NCI-H748 treated with DMSO at 0.1 percent for 48 hours (cell line): Measurements from ENCODE around the gene CDC7.
A peak's percentile ranks its signal among the peaks of the same experiment; 100 is the strongest.
"Not testable (repeated sequence)": the region's sequence is repeated elsewhere in the genome, so short reads cannot be mapped to it uniquely, and the experiment has no call there.

Experiments used
- DNase-seq: peaks from one replicate; lab custom pipeline; 2025; lab: John Stamatoyannopoulos, UW

Gene CDC7

GRCh38 chr1:91500756-91501522 lies at the start of gene CDC7:
Gene CDC7 (plus strand): TSS chr1:91500851. CDS start chr1:91501717, 866 bp downstream.
- DNase-seq = peak; percentile 67

- no peak for DNase-seq
Measured at GRCh38 chr1:91454136-91454535, 46.5 kb upstream of the CDC7 start.

DNA sequence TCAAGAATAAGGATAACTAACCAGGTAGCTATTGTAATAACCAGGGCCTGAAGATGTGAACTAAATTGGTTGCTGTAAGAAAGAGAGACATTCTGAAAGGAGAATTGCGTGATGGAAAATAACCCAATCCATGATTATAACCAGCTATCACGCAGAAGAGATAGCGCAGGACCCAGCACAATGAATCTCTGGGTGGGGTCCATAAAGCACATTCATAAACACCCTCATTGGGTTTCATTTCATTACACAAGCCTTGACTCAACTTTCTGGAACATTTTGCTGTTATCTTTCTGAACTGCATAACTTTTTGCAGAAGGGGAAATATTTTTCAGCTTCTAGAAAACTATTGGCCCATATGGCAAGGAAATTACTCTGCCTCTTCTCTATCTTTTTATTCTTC lies 45.3 kb upstream of the CDC7 start:
- DNase-seq = no peak

- DNase-seq = no peak
Measured at GRCh38 chr1:91455896-91456295, 44.8 kb upstream of the CDC7 start.

GRCh38 chr1:91465350-91465749 lies 35.3 kb upstream of the CDC7 start:
- DNase-seq = not testable (repeated sequence)

GRCh38 chr1:91476533-91477217 lies 24.0 kb upstream of the CDC7 start:
- DNase-seq = no peak

- no peak for DNase-seq
Measured at GRCh38 chr1:91487469-91487868, 13.2 kb upstream of the CDC7 start.

GRCh38 chr1:91490501-91490900 lies 10.2 kb upstream of the CDC7 start:
- DNase-seq = no peak

DNA sequence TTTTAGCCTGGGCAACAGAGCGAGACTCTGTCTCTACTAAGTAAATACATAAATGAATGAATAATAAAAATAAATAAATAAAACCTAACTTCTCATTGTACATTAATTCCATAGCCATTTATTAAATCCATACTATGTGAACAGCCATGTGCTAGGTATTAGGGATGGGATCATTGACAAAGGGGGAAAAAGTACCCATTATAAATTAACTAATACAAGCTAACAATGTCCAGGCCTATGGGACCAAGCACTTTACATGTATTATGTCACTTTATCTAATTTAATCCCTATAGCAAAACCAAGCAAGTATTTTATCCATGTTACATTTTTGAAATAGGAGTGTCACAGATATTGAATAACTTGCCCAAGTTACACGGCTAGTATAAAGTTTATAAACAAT lies 2.6 kb upstream of the CDC7 start:
- DNase-seq = no peak

- DNase-seq = no peak
Measured at GRCh38 chr1:91498498-91499245, 2.0 kb upstream of the CDC7 start.

- no peak for DNase-seq
Measured at GRCh38 chr1:91499346-91499745, 1.3 kb upstream of the CDC7 start.

- no peak for DNase-seq
Measured at GRCh38 chr1:91499904-91500755, 521 bp upstream of the CDC7 start.

DNA sequence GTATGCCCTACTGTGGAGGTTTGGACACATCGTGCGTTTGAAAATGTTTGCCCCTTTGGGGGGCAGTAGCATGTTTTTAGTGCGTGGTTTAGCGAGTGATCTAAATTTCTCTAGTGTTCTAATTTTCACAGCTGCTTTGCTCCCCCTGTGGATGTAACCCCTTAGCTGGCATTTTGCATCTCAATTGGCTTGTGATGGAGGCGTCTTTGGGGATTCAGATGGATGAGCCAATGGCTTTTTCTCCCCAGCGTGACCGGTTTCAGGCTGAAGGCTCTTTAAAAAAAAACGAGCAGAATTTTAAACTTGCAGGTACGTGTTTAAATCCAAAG lies 836 bp downstream of the CDC7 start:
- peak; percentile 59 for DNase-seq

DNA sequence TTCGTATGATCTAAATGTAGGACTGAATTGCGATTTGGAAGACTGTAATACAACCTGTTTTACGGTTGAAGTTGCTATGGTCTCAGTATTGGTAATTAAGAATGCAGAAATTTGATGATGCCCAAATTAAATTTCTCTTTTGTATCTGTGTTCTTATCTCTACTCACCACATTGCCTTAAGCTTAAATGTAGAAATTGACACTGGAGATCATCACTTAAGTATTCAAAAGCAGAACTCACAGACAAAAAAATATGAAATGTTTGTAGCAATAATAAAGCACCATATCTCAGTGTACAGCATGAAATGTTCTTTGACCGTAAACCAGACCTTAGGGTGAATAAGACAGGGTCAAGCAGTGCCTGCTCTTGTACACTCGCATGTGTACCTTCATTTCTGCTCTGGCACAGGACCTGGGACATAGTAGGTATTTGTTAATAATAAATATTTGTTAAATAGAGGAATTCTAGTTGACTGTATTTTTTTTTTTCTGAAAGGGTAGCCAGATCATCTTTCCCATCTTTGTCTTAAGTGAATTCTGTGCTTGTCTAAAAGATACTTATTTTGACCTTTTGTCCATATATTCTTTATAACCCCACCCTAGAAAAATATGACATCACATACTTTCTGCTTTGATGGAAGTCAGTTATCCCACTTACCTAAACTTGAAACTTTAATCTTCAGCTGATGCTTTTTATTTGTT lies 1.5 kb downstream of the CDC7 start:
- no peak for DNase-seq

GRCh38 chr1:91502672-91503184 lies 2.1 kb downstream of the CDC7 start:
- peak; percentile 24 for DNase-seq

GRCh38 chr1:91503332-91503900 lies 2.8 kb downstream of the CDC7 start:
- DNase-seq = no peak

GRCh38 chr1:91503975-91504530 lies 3.4 kb downstream of the CDC7 start:
- no peak for DNase-seq

- no peak for DNase-seq
Measured at GRCh38 chr1:91505086-91505485, 4.4 kb downstream of the CDC7 start.

DNA sequence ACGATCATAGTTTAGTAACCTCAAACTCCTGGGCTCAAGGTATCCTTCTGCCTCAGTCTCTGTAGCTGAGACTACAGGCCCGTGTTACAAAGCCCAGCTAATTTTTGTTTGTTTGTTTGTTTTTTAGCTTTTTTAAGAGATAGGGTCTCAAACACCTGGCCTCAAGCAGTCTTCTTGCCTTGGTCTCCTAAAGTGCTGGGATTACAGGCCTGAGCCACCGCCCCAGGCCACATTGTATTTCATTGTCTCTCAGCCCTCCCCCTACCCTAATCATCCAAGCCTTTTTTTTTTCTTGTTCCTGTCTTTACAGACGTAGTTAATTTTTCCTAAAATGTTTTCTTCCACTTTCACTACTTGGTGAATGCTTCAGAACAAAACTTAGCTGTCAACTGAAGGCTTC lies 5.4 kb downstream of the CDC7 start:
- no peak for DNase-seq

- no peak for DNase-seq
Measured at GRCh38 chr1:91507328-91507727, 6.7 kb downstream of the CDC7 start.

DNA sequence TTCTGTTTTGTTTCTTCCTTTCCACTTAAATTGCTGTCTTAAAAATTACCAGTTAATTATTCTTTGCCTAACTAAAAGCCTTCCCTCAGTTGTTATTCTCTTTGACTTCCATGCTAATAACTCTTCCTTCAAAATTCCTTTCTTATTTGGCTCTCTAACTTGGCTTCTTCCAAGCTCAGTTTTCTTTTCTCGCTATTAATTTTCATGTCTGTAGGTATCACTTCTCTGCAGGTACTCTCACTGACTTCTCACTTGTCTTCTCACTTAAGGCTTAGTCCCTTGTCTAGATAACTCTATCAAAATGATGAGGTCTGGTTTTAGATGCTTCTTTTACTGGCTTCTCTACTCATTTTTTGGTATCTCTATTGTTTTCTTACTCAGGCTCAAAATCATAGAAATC lies 10.1 kb downstream of the CDC7 start:
- no peak for DNase-seq
